Adrenal gland (tissue), 5 donors: ENCODE measurements around the gene SHB.

ENCODE experiments used
- POLR2A ChIP-seq, 2 donors: fragments of 450-650 bp; IDR thresholded peaks; one replicate each; pipeline ENCODE4 v1.6.1; 2017; ENCODE audit warnings: antibody characterized with exemption in 2 of 2, mild to moderate bottlenecking in 2 of 2, moderate library complexity in 1 of 2
- TF ChIP-seq, protein P1 (sequence below), 6 experiments: fragments of 450-650 bp in 4 of 6; fragments of 200-600 bp in 2 of 6; sonication (generic) in 1 of 6; IDR thresholded peaks; 1 replicate in 5 of 6; 2 replicates in 1 of 6; pipeline versions ENCODE4 v1.5.1 to v1.8.0; 2016 to 2021; ENCODE audit warnings: antibody characterized with exemption in 6 of 6, mild to moderate bottlenecking in 2 of 6, moderate library complexity in 1 of 6
- donor health status: DM: no; HTN: no; CAD: no.

DNA sequence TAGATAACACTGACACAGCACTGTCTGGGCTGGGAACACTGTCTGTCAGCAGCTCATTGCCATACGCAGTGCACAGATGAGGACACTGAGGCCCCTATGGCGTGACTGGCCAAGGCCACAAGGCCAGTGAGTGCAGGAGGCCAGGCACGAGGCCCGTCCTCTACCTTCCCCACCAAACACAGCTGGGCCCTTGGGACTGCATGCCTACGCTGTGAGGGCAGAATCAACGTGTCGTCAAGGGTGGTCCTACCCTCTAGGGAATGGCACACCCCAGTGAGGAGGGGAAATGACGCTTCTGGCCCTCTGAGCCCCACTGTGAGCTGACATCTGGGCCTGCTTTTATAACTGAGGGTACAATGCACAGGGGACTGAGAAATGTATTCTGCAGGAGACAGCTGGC is 123.0 kb downstream of the SHB start:
- TF ChIP-seq, protein P1, sequence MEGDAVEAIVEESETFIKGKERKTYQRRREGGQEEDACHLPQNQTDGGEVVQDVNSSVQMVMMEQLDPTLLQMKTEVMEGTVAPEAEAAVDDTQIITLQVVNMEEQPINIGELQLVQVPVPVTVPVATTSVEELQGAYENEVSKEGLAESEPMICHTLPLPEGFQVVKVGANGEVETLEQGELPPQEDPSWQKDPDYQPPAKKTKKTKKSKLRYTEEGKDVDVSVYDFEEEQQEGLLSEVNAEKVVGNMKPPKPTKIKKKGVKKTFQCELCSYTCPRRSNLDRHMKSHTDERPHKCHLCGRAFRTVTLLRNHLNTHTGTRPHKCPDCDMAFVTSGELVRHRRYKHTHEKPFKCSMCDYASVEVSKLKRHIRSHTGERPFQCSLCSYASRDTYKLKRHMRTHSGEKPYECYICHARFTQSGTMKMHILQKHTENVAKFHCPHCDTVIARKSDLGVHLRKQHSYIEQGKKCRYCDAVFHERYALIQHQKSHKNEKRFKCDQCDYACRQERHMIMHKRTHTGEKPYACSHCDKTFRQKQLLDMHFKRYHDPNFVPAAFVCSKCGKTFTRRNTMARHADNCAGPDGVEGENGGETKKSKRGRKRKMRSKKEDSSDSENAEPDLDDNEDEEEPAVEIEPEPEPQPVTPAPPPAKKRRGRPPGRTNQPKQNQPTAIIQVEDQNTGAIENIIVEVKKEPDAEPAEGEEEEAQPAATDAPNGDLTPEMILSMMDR (IDR thresholded peaks at IDR 0.05): no peak
- TF ChIP-seq POLR2A (IDR thresholded peaks at IDR 0.05): no peak
